ENCODE data around the gene L3MBTL4.

- TF ChIP-seq RB1 (IDR thresholded peaks at IDR 0.05; ENCODE audit: borderline replicate concordance) (no peak), POLR2A (IDR thresholded peaks at IDR 0.05; ENCODE audit: low read depth, low read length) (no peak), CTCF (IDR thresholded peaks at IDR 0.05 in 2 of 3, conservative IDR thresholded peaks at IDR 0.05 in 1 of 3; ENCODE audit: control insufficient read depth in 2 of 3, extremely low read depth in 1 of 3, insufficient read depth in 1 of 3, low read depth in 3 of 3, low read length in 3 of 3) (no peak; a peak in 1 of 6 replicates), RFX5 (IDR thresholded peaks at IDR 0.05; ENCODE audit: low read depth, low read length) (no peak)
- TF ChIP-seq, protein P1, sequence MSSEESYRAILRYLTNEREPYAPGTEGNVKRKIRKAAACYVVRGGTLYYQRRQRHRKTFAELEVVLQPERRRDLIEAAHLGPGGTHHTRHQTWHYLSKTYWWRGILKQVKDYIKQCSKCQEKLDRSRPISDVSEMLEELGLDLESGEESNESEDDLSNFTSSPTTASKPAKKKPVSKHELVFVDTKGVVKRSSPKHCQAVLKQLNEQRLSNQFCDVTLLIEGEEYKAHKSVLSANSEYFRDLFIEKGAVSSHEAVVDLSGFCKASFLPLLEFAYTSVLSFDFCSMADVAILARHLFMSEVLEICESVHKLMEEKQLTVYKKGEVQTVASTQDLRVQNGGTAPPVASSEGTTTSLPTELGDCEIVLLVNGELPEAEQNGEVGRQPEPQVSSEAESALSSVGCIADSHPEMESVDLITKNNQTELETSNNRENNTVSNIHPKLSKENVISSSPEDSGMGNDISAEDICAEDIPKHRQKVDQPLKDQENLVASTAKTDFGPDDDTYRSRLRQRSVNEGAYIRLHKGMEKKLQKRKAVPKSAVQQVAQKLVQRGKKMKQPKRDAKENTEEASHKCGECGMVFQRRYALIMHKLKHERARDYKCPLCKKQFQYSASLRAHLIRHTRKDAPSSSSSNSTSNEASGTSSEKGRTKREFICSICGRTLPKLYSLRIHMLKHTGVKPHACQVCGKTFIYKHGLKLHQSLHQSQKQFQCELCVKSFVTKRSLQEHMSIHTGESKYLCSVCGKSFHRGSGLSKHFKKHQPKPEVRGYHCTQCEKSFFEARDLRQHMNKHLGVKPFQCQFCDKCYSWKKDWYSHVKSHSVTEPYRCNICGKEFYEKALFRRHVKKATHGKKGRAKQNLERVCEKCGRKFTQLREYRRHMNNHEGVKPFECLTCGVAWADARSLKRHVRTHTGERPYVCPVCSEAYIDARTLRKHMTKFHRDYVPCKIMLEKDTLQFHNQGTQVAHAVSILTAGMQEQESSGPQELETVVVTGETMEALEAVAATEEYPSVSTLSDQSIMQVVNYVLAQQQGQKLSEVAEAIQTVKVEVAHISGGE (CRISPR knock-in tag; IDR thresholded peaks at IDR 0.05), result no peak
Measured at GRCh38 chr18:5967666-5968065, 447.0 kb downstream of the L3MBTL4 start.
